GM23338 (cell line): ENCODE data around the gene CCDC102A. TPM values are rescaled to one million over a fixed set of nuclear protein-coding genes. Genes with fewer than 3 reads are reported as not detected.

Experiments used
- ATAC-seq: fragments of 200-7000 bp; cut with Tn5 transposase; 3 replicates; pipeline ENCODE4 v1.9.1; 2020
- DNase-seq: peaks from one replicate; pipeline ENCODE4 v3.0.0-alpha.2; 2015; ENCODE audit warnings: low spot score
- H2AFZ ChIP-seq: fragments of 200-600 bp; sonication (generic); 2 replicates; pipeline ENCODE4 v1.8.0; 2016; ENCODE audit warnings: antibody characterized with exemption, mild to moderate bottlenecking, moderate library complexity
- H3F3A ChIP-seq: fragments of 200-600 bp; sonication (generic); replicated peaks from 2 replicates; pipeline ENCODE4 v1.8.0; 2017; ENCODE audit warnings: antibody characterized with exemption, mixed run types, low read depth
- H3K27ac ChIP-seq: fragments of 200-600 bp; sonication (generic); 2 replicates; pipeline ENCODE4 v1.6.1; 2016; ENCODE audit warnings: low read depth
- H3K27me3 ChIP-seq: fragments of 200-600 bp; sonication (generic); 2 replicates; pipeline ENCODE4 v1.8.0; 2016; ENCODE audit warnings: mild to moderate bottlenecking, mixed run types, moderate library complexity; ENCODE audit not compliant: insufficient read depth
- H3K36me3 ChIP-seq: fragments of 200-600 bp; sonication (generic); 2 replicates; pipeline ENCODE4 v1.8.0; 2016; ENCODE audit warnings: mild to moderate bottlenecking; ENCODE audit not compliant: insufficient read depth
- H3K4me1 ChIP-seq: fragments of 200-600 bp; sonication (generic); 2 replicates; pipeline ENCODE4 v1.8.0; 2016; ENCODE audit warnings: mild to moderate bottlenecking, moderate library complexity; ENCODE audit not compliant: insufficient read depth
- H3K4me2 ChIP-seq: fragments of 200-600 bp; sonication (generic); 2 replicates; pipeline ENCODE4 v1.7.1; 2017; ENCODE audit warnings: mixed run types
- H3K4me3 ChIP-seq: fragments of 200-600 bp; sonication (generic); 2 replicates; pipeline ENCODE4 v1.6.1; 2016; ENCODE audit warnings: mixed run types
- H3K79me2 ChIP-seq: fragments of 200-600 bp; sonication (generic); replicated peaks from 2 replicates; pipeline ENCODE4 v1.8.0; 2017; ENCODE audit warnings: mild to moderate bottlenecking; ENCODE audit not compliant: insufficient read depth
- H3K9me2 ChIP-seq: fragments of 200-600 bp; sonication (generic); 2 replicates; pipeline ENCODE4 v1.8.0; 2017; ENCODE audit not compliant: insufficient read depth
- H4K20me1 ChIP-seq: fragments of 200-600 bp; sonication (generic); replicated peaks from 2 replicates; pipeline ENCODE4 v1.8.0; 2017; ENCODE audit warnings: mild to moderate bottlenecking; ENCODE audit not compliant: insufficient read depth
- H3K27ac Mint-ChIP-seq: 2 replicates; pipeline ENCODE4 v1.8.0; 2020; ENCODE audit warnings: inconsistent platforms, mild to moderate bottlenecking, moderate library complexity, mixed read lengths
- H3K27me3 Mint-ChIP-seq: 3 replicates; pipeline ENCODE4 v1.8.0; 2022; ENCODE audit warnings: low read depth, mild to moderate bottlenecking, moderate library complexity, mixed read lengths, inconsistent platforms; ENCODE audit not compliant: insufficient read depth, poor library complexity
- H3K36me3 Mint-ChIP-seq: 3 replicates; pipeline ENCODE4 v1.8.0; 2021; ENCODE audit warnings: low read depth, mild to moderate bottlenecking, inconsistent platforms, moderate library complexity, mixed read lengths
- H3K4me1 Mint-ChIP-seq: 3 replicates; pipeline ENCODE4 v1.8.0; 2020; ENCODE audit warnings: mild to moderate bottlenecking, inconsistent platforms, mixed read lengths
- H3K4me3 Mint-ChIP-seq: 3 replicates; pipeline ENCODE4 v1.8.0; 2021; ENCODE audit warnings: moderate library complexity, mild to moderate bottlenecking, inconsistent platforms, mixed read lengths
- H3K9me3 Mint-ChIP-seq: 3 replicates; pipeline ENCODE4 v1.8.0; 2020; ENCODE audit warnings: moderate library complexity, mild to moderate bottlenecking, inconsistent platforms, mixed read lengths
- CREB1 ChIP-seq: fragments of 250-450 bp; sonication (Bioruptor Pico); IDR thresholded peaks from 2 replicates; pipeline ENCODE4 v1.5.0; 2020; ENCODE audit warnings: low read depth, mild to moderate bottlenecking, moderate library complexity
- EZH2phosphoT487 ChIP-seq: fragments of 200-600 bp; sonication (generic); IDR thresholded peaks from one replicate; pipeline ENCODE4 v1.8.1; 2018; ENCODE audit warnings: antibody characterized with exemption; ENCODE audit not compliant: unreplicated experiment
- JUNB ChIP-seq: IDR thresholded peaks from one replicate; pipeline ENCODE4 v1.6.1; 2016; ENCODE audit warnings: antibody characterized with exemption; ENCODE audit not compliant: unreplicated experiment
- NANOG ChIP-seq: IDR thresholded peaks from 2 replicates; pipeline ENCODE4 v1.6.1; 2016; ENCODE audit warnings: antibody characterized with exemption, borderline replicate concordance
- POLR2AphosphoS5 ChIP-seq: IDR thresholded peaks from 2 replicates; pipeline ENCODE4 v1.6.1; 2016; ENCODE audit warnings: antibody characterized with exemption, low read depth
- STAT1 ChIP-seq: IDR thresholded peaks from one replicate; pipeline ENCODE4 v1.6.1; 2016; ENCODE audit warnings: antibody characterized with exemption; ENCODE audit not compliant: unreplicated experiment
- ZNF114 ChIP-seq: fragments of 250-450 bp; sonication (Bioruptor Pico); IDR thresholded peaks from 2 replicates; pipeline ENCODE4 v1.5.0; 2020; ENCODE audit warnings: mild to moderate bottlenecking, moderate library complexity
- ZNF331 ChIP-seq: fragments of 250-450 bp; sonication (Bioruptor Pico); IDR thresholded peaks from 2 replicates; pipeline ENCODE4 v1.5.0; 2020; ENCODE audit warnings: low read depth, mild to moderate bottlenecking, moderate library complexity
- polyA plus RNA-seq: library from polyadenylated mRNA; unstranded; fragments of >200 nt; fragmentation: Nextera tagmentation; extraction: Ambion mirVana; gene quantifications from 2 replicates; pipeline ENCODE4 v1.2.1, GENCODE V29; 2016
- total RNA-seq: library from RNA; depleted of rRNA; stranded (reverse); fragments of >200 nt; shearing (Covaris generic); gene quantifications from 2 replicates; pipeline ENCODE4 v1.2.3, GENCODE V29; 2014
- TF ChIP-seq, protein P1 (sequence below): IDR thresholded peaks from 2 replicates; pipeline ENCODE4 v1.6.1; 2016; ENCODE audit warnings: antibody characterized with exemption
- TF ChIP-seq, protein P2 (sequence below): IDR thresholded peaks from one replicate; pipeline ENCODE4 v1.6.1; 2018; ENCODE audit warnings: antibody characterized with exemption; ENCODE audit not compliant: unreplicated experiment
- TF ChIP-seq, protein P3 (sequence below), 2 experiments: fragments of 200-600 bp in 1 of 2; sonication (generic) in 1 of 2; conservative IDR thresholded peaks; 2 replicates each; pipeline versions ENCODE4 v1.5.1 to v1.6.1; 2016 to 2017; ENCODE audit warnings: antibody characterized with exemption in 2 of 2, low read depth in 2 of 2, mild to moderate bottlenecking in 2 of 2, moderate library complexity in 1 of 2

CCDC102A gene
- total and polyA plus RNA-seq, 2 experiments from 2014 or later = 2.0 to 5.2 TPM

DNA sequence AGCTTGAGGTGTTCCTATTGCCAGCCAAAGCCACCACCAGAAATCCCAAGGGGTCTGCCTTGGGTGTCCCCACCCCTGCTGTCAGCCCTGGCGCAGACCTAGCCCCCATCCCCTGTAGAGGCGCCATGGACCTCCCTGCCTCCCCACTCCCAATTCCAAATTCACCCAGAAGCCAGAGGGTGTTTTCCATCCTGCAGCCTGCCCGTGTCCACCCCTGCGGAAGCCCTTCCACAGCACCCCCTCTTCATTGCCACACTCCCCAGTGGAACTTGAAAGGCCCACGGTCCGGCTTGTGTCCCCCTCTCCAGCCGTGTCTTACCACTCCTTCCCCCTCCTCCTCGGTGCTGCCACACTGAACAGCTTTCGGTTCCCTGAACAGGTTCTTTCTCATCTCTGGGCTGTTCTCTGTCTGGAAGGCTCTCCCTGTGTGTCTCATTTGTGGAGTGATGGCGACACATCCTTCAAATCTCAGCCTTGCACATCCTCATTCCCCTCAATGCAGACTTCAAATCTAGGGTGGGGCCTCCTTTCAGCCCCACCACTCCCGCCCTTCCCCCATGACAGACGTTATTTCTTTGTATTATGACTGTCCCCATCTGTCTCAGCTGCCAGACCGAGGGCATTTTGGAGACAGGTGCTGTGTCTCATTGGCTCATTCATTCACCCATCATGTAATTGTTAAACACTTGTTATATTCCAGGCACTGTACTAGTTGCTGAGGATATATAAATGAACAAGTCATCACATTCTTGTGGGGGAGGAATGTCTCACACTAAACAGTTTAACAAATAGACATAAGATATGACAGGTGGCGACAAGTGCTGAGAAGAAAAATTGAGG, 42.4 kb upstream of the CCDC102A start:
- no peaks in the 10 kb centered on the region for H3K27me3 ChIP-seq
- H3K27ac ChIP-seq = no peak overlapping the region
- TF ChIP-seq JUNB (no peak), ZNF114 (CRISPR knock-in tag) (no peak), STAT1 (no peak), CREB1 (no peak), EZH2phosphoT487 (no peak)
- H3F3A ChIP-seq = no peaks in the 10 kb centered on the region
- no peaks in the 10 kb centered on the region for H3K9me2 ChIP-seq
- H3K36me3 Mint-ChIP-seq = no peaks in the 10 kb centered on the region
- ATAC-seq (no peak), DNase-seq (no peak)
- H3K27ac Mint-ChIP-seq = no peak overlapping the region
- H3K4me1 ChIP-seq = no peaks in the 10 kb centered on the region
- no peak overlapping the region for H3K4me3 Mint-ChIP-seq
- H3K79me2 ChIP-seq = no peaks in the 10 kb centered on the region
- peaks cover 28% of the 10 kb centered on the region for H3K27me3 Mint-ChIP-seq
- H3K4me1 Mint-ChIP-seq = no peaks in the 10 kb centered on the region
- no peaks in the 10 kb centered on the region for H3K36me3 ChIP-seq
- no peak overlapping the region for H3K4me3 ChIP-seq
- no peaks in the 10 kb centered on the region for H3K9me3 Mint-ChIP-seq
- no peak overlapping the region for H3K4me2 ChIP-seq
- no peaks in the 10 kb centered on the region for H4K20me1 ChIP-seq
- H2AFZ ChIP-seq = no peak overlapping the region

DNA sequence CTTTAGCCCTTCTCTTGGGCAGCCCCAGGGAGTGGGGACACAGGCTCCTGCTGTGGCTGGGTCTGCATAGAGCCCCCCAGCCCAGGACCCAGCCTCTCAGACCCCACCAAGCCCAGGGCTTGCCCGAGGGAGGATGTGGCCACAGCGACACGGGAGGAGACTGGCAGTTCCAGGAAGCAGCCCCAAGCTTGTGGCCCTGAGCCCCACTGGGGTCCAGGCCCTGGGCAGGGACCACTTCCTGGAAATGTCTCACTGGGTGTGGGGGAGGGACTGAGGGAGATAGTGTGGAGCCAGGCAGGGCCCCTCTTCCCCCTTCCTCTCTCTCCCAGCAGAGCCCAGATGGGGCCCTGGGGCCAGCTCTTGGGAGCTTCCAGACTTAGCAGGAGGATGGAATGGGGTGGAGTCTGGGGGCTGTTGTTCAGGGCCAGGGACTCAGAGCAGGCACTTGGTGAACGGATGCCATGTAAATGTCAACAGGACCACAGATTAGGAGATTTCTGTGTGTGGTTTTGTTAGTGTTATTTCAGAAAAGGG, 41.4 kb upstream of the CCDC102A start:
- H3K4me2 ChIP-seq = no peak overlapping the region
- ATAC-seq (0 out of 3 replicates have a peak, but pooled peaks have one; percentile 13), DNase-seq (no peak)
- H3K27me3 ChIP-seq = no peaks in the 10 kb centered on the region
- no peaks in the 10 kb centered on the region for H3K9me3 Mint-ChIP-seq
- no peaks in the 10 kb centered on the region for H3K36me3 ChIP-seq
- H3K27ac ChIP-seq = no peak overlapping the region
- no peaks in the 10 kb centered on the region for H3K4me1 ChIP-seq
- no peaks in the 10 kb centered on the region for H4K20me1 ChIP-seq
- no peak overlapping the region for H2AFZ ChIP-seq
- no peaks in the 10 kb centered on the region for H3K79me2 ChIP-seq
- H3K27me3 Mint-ChIP-seq = peaks cover 22% of the 10 kb centered on the region
- H3K4me1 Mint-ChIP-seq = no peaks in the 10 kb centered on the region
- H3K9me2 ChIP-seq = no peaks in the 10 kb centered on the region
- no peak overlapping the region for H3K4me3 Mint-ChIP-seq
- H3K36me3 Mint-ChIP-seq = no peaks in the 10 kb centered on the region
- H3F3A ChIP-seq = no peaks in the 10 kb centered on the region
- H3K27ac Mint-ChIP-seq = no peak overlapping the region
- H3K4me3 ChIP-seq = no peak overlapping the region
- no peak for TF ChIP-seq STAT1
- TF ChIP-seq NANOG = no peak
- no peak for TF ChIP-seq JUNB
- TF ChIP-seq, protein P1, sequence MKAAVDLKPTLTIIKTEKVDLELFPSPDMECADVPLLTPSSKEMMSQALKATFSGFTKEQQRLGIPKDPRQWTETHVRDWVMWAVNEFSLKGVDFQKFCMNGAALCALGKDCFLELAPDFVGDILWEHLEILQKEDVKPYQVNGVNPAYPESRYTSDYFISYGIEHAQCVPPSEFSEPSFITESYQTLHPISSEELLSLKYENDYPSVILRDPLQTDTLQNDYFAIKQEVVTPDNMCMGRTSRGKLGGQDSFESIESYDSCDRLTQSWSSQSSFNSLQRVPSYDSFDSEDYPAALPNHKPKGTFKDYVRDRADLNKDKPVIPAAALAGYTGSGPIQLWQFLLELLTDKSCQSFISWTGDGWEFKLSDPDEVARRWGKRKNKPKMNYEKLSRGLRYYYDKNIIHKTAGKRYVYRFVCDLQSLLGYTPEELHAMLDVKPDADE = no peak
- TF ChIP-seq CREB1 = no peak
- TF ChIP-seq, protein P2, sequence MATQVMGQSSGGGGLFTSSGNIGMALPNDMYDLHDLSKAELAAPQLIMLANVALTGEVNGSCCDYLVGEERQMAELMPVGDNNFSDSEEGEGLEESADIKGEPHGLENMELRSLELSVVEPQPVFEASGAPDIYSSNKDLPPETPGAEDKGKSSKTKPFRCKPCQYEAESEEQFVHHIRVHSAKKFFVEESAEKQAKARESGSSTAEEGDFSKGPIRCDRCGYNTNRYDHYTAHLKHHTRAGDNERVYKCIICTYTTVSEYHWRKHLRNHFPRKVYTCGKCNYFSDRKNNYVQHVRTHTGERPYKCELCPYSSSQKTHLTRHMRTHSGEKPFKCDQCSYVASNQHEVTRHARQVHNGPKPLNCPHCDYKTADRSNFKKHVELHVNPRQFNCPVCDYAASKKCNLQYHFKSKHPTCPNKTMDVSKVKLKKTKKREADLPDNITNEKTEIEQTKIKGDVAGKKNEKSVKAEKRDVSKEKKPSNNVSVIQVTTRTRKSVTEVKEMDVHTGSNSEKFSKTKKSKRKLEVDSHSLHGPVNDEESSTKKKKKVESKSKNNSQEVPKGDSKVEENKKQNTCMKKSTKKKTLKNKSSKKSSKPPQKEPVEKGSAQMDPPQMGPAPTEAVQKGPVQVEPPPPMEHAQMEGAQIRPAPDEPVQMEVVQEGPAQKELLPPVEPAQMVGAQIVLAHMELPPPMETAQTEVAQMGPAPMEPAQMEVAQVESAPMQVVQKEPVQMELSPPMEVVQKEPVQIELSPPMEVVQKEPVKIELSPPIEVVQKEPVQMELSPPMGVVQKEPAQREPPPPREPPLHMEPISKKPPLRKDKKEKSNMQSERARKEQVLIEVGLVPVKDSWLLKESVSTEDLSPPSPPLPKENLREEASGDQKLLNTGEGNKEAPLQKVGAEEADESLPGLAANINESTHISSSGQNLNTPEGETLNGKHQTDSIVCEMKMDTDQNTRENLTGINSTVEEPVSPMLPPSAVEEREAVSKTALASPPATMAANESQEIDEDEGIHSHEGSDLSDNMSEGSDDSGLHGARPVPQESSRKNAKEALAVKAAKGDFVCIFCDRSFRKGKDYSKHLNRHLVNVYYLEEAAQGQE = no peak
- TF ChIP-seq ZNF114 (CRISPR knock-in tag) = no peak
- TF ChIP-seq, protein P3, sequence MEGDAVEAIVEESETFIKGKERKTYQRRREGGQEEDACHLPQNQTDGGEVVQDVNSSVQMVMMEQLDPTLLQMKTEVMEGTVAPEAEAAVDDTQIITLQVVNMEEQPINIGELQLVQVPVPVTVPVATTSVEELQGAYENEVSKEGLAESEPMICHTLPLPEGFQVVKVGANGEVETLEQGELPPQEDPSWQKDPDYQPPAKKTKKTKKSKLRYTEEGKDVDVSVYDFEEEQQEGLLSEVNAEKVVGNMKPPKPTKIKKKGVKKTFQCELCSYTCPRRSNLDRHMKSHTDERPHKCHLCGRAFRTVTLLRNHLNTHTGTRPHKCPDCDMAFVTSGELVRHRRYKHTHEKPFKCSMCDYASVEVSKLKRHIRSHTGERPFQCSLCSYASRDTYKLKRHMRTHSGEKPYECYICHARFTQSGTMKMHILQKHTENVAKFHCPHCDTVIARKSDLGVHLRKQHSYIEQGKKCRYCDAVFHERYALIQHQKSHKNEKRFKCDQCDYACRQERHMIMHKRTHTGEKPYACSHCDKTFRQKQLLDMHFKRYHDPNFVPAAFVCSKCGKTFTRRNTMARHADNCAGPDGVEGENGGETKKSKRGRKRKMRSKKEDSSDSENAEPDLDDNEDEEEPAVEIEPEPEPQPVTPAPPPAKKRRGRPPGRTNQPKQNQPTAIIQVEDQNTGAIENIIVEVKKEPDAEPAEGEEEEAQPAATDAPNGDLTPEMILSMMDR (conservative IDR thresholded peaks at IDR 0.05; ENCODE audit: low read depth in 2 of 2) = no peak
- TF ChIP-seq ZNF331 (CRISPR knock-in tag) = no peak
- TF ChIP-seq EZH2phosphoT487 = no peak
- no peak for TF ChIP-seq POLR2AphosphoS5
